H1 (cell line): ENCODE data around the gene SP4. TPM values are rescaled to one million over a fixed set of nuclear protein-coding genes. Genes with fewer than 3 reads are reported as not detected.

Source experiments
- CTCF ChIA-PET: fragments of 300-600 bp; sonication (Branson Sonifier 250); formaldehyde crosslinking; loops from one replicate; lab custom pipeline; 2021; ENCODE audit not compliant: partially characterized antibody; lab: Charles Lee
- POLR2A ChIA-PET: fragments of 300-600 bp; sonication (Branson Sonifier 250); formaldehyde crosslinking; loops from one replicate; lab custom pipeline; 2021; ENCODE audit warnings: inconsistent platforms; ENCODE audit not compliant: partially characterized antibody; lab: Charles Lee
- DNase-seq, 2 experiments: peaks; one replicate each; pipeline versions ENCODE4 v3.0.0 to v3.0.0-alpha.2; 2010 to 2022; ENCODE audit warnings: low spot score in 2 of 2, low read depth in 1 of 2, mixed read lengths in 1 of 2
- FAIRE-seq: peaks from 2 replicates; lab custom pipeline; 2011; peaks lifted over from hg19 to GRCh38; lab: Jason Lieb, UNC
- H2AFZ ChIP-seq: 2 replicates; pipeline ENCODE4 v1.8.1; 2012; ENCODE audit warnings: low read length, inconsistent platforms
- H2AK5ac ChIP-seq: 2 replicates; pipeline ENCODE4 v1.6.1; 2013; ENCODE audit warnings: low read depth, low read length
- H2BK120ac ChIP-seq: replicated peaks from 2 replicates; pipeline ENCODE3; 2013; ENCODE audit warnings: low read depth, low read length, inconsistent platforms
- H2BK12ac ChIP-seq: 2 replicates; pipeline ENCODE4 v1.6.1; 2013; ENCODE audit warnings: low read depth, low read length
- H2BK15ac ChIP-seq: 2 replicates; pipeline ENCODE4 v1.6.1; 2013; ENCODE audit warnings: low read length
- H2BK20ac ChIP-seq: 2 replicates; pipeline ENCODE4 v1.6.1; 2013; ENCODE audit warnings: low read length
- H2BK5ac ChIP-seq: 2 replicates; pipeline ENCODE4 v1.6.1; 2013; ENCODE audit warnings: low read depth, low read length
- H3K14ac ChIP-seq: 2 replicates; pipeline ENCODE4 v1.6.1; 2013; ENCODE audit warnings: inconsistent platforms; ENCODE audit not compliant: insufficient read length
- H3K18ac ChIP-seq: 2 replicates; pipeline ENCODE4 v1.6.1; 2013; ENCODE audit warnings: low read length; ENCODE audit errors: extremely low read depth
- H3K23ac ChIP-seq: 2 replicates; pipeline ENCODE4 v1.6.1; 2013; ENCODE audit warnings: inconsistent platforms; ENCODE audit not compliant: insufficient read length
- H3K23me2 ChIP-seq: 2 replicates; pipeline ENCODE4 v1.6.1; 2013; ENCODE audit warnings: low read depth, low read length
- H3K27ac ChIP-seq: 2 replicates; pipeline ENCODE4 v1.6.1; 2011; ENCODE audit warnings: low read depth, low read length, inconsistent platforms
- H3K27me3 ChIP-seq, 4 experiments: replicated peaks in 1 of 4; 1 replicate in 1 of 4; 2 replicates in 3 of 4; pipeline versions ENCODE4 v1.6.1 to v1.8.1; 2011 to 2013; ENCODE audit warnings: low read length in 3 of 4, mild to moderate bottlenecking in 3 of 4, inconsistent platforms in 2 of 4, mixed read lengths in 2 of 4, moderate library complexity in 1 of 4; ENCODE audit not compliant: control insufficient read depth in 3 of 4, insufficient read depth in 3 of 4; ENCODE audit errors: extremely low read depth in 1 of 4
- H3K36me3 ChIP-seq, 4 experiments: 2 replicates each; pipeline versions ENCODE4 v1.6.1 to v1.8.1; 2011 to 2013; ENCODE audit warnings: mild to moderate bottlenecking in 4 of 4, low read length in 3 of 4, moderate library complexity in 2 of 4, control low read depth in 1 of 4, inconsistent platforms in 1 of 4; ENCODE audit not compliant: insufficient read depth in 4 of 4, control insufficient read depth in 2 of 4
- H3K4ac ChIP-seq: replicated peaks from 2 replicates; pipeline ENCODE3; 2013; ENCODE audit warnings: low read length, low read depth, mixed read lengths, inconsistent platforms; ENCODE audit not compliant: insufficient read length
- H3K4me1 ChIP-seq, 4 experiments: replicated peaks in 1 of 4; 1 replicate in 1 of 4; 2 replicates in 3 of 4; pipeline versions ENCODE4 v1.6.1 to v1.8.1; 2011 to 2013; ENCODE audit warnings: low read length in 3 of 4, inconsistent platforms in 2 of 4, mixed read lengths in 1 of 4; ENCODE audit not compliant: insufficient read depth in 4 of 4, control insufficient read depth in 3 of 4
- H3K4me2 ChIP-seq, 2 experiments: 2 replicates each; pipeline versions ENCODE4 v1.6.1 to v1.8.1; 2011 to 2013; ENCODE audit warnings: low read depth in 2 of 2, low read length in 2 of 2, control low read depth in 1 of 2, inconsistent platforms in 1 of 2, mild to moderate bottlenecking in 1 of 2; ENCODE audit not compliant: insufficient read depth in 1 of 2
- H3K4me3 ChIP-seq, 4 experiments: fragments of 200-600, 300-600 bp in 1 of 4; sonication (generic), shearing (Covaris generic), sonication (Bioruptor Twin) in 1 of 4; 2 replicates each; pipeline versions ENCODE4 v1.5.1 to v1.8.1; 2011 to 2016; ENCODE audit warnings: low read length in 4 of 4, low read depth in 3 of 4, control low read depth in 2 of 4, inconsistent platforms in 2 of 4, mild to moderate bottlenecking in 2 of 4, mixed read lengths in 1 of 4, moderate library complexity in 1 of 4; ENCODE audit not compliant: insufficient read depth in 2 of 4; ENCODE audit errors: extremely low read depth in 1 of 4
- H3K56ac ChIP-seq: replicated peaks from 2 replicates; pipeline ENCODE3; 2013; ENCODE audit warnings: low read depth, mild to moderate bottlenecking, mixed read lengths, low read length, inconsistent platforms; ENCODE audit not compliant: insufficient read length
- H3K79me1 ChIP-seq: 2 replicates; pipeline ENCODE4 v1.6.1; 2013; ENCODE audit warnings: low read depth, low read length, control low read depth
- H3K79me2 ChIP-seq, 2 experiments: 2 replicates each; pipeline versions ENCODE4 v1.6.1 to v1.8.1; 2012 to 2013; ENCODE audit warnings: low read length in 2 of 2, mild to moderate bottlenecking in 2 of 2, inconsistent platforms in 1 of 2; ENCODE audit not compliant: insufficient read depth in 2 of 2, control insufficient read depth in 1 of 2
- H3K9ac ChIP-seq, 4 experiments: replicated peaks in 1 of 4; 1 replicate in 1 of 4; 2 replicates in 3 of 4; pipeline versions ENCODE4 v1.6.1 to v1.8.1; 2011 to 2013; ENCODE audit warnings: low read depth in 3 of 4, low read length in 3 of 4, control low read depth in 2 of 4, mild to moderate bottlenecking in 2 of 4, moderate library complexity in 2 of 4, inconsistent platforms in 1 of 4; ENCODE audit errors: extremely low read depth in 1 of 4
- H3K9me3 ChIP-seq, 2 experiments: 2 replicates each; pipeline versions ENCODE4 v1.6.1 to v1.8.1; 2012 to 2013; ENCODE audit warnings: mild to moderate bottlenecking in 2 of 2, moderate library complexity in 2 of 2, control low read depth in 1 of 2, inconsistent platforms in 1 of 2, low read depth in 1 of 2, low read length in 1 of 2, mixed read lengths in 1 of 2; ENCODE audit not compliant: insufficient read depth in 2 of 2
- H4K20me1 ChIP-seq, 2 experiments: replicated peaks in 1 of 2; 2 replicates each; pipeline versions ENCODE3 to v1.8.1; 2011 to 2013; ENCODE audit warnings: inconsistent platforms in 2 of 2, low read length in 2 of 2, mild to moderate bottlenecking in 1 of 2; ENCODE audit not compliant: insufficient read depth in 2 of 2, control insufficient read depth in 1 of 2
- H4K5ac ChIP-seq: 2 replicates; pipeline ENCODE4 v1.6.1; 2013; ENCODE audit warnings: low read length, low read depth, mixed read lengths, inconsistent platforms; ENCODE audit not compliant: insufficient read length
- H4K8ac ChIP-seq: 2 replicates; pipeline ENCODE4 v1.8.0; 2013; ENCODE audit warnings: mild to moderate bottlenecking, moderate library complexity, low read length, inconsistent platforms; ENCODE audit not compliant: insufficient read depth; ENCODE audit errors: extremely low read depth
- H4K91ac ChIP-seq: replicated peaks from 2 replicates; pipeline ENCODE3; 2013; ENCODE audit warnings: low read length, mixed read lengths, inconsistent platforms; ENCODE audit not compliant: insufficient read length
- BRCA1 ChIP-seq: IDR thresholded peaks from 2 replicates; pipeline ENCODE4 v1.6.1; 2012; ENCODE audit warnings: low read depth, low read length, improper control_type of control experiment
- CREB1 ChIP-seq: IDR thresholded peaks from 2 replicates; pipeline ENCODE4 v1.6.1; 2012; ENCODE audit warnings: inconsistent platforms
- EZH2 ChIP-seq: fragments of 200-600 bp; sonication (generic); IDR thresholded peaks from 2 replicates; pipeline ENCODE4 v1.7.1; 2012; ENCODE audit warnings: low read depth, mild to moderate bottlenecking, moderate library complexity, low read length, inconsistent platforms; ENCODE audit not compliant: severe bottlenecking
- FOSL1 ChIP-seq: IDR thresholded peaks from 2 replicates; pipeline ENCODE4 v1.6.1; 2011; ENCODE audit warnings: mild to moderate bottlenecking, low read depth, low read length, moderate library complexity; ENCODE audit not compliant: insufficient read depth
- PHF8 ChIP-seq: fragments of 200-600 bp; sonication (generic); conservative IDR thresholded peaks from 2 replicates; pipeline ENCODE4 v1.7.1; 2012; ENCODE audit warnings: low read depth, mild to moderate bottlenecking, inconsistent platforms, low read length, moderate library complexity
- RFX5 ChIP-seq: IDR thresholded peaks from 2 replicates; pipeline ENCODE4 v1.6.1; 2011; ENCODE audit warnings: low read depth, low read length, improper control_type of control experiment, borderline replicate concordance
- SIX5 ChIP-seq: IDR thresholded peaks from 2 replicates; pipeline ENCODE4 v1.6.1; 2011; ENCODE audit warnings: mild to moderate bottlenecking, low read depth, low read length
- TBP ChIP-seq: IDR thresholded peaks from 2 replicates; pipeline ENCODE4 v1.6.1; 2011; ENCODE audit warnings: low read depth, low read length, improper control_type of control experiment
- WGBS, 2 experiments: shearing (Covaris generic) in 1 of 2; methylation state at CpG; one replicate each; pipeline versions ENCODE4 v1.1.6 to v1.1.7; 2013 to 2015; ENCODE audit warnings: low lambda C conversion rate in 2 of 2, mixed read lengths in 2 of 2, inconsistent platforms in 1 of 2, low coverage in 1 of 2, missing lambda C conversion rate in 1 of 2; ENCODE audit not compliant: insufficient replicate concordance in 2 of 2, insufficient coverage in 1 of 2, insufficient read length in 1 of 2; ENCODE audit errors: extremely low coverage in 1 of 2, missing lambda C conversion rate in 1 of 2; 5-methylcytosine and 5-hydroxymethylcytosine counted together
- polyA plus RNA-seq, 7 experiments: library from polyadenylated mRNA; depleted of rRNA in 3 of 7; stranded (reverse) in 5 of 7; unstranded in 2 of 7; fragments of >200 nt in 5 of 7; fragments of 200-250 nt in 2 of 7; gene quantifications; 1 replicate in 5 of 7; 2 replicates in 1 of 7; 4 replicates in 1 of 7; pipeline versions ENCODE4 v1.2.1 to v1.2.3, GENCODE V29; 2011 to 2013; ENCODE audit warnings: missing spikeins in 2 of 7, mixed read lengths in 2 of 7
- total RNA-seq: library from RNA; stranded (reverse); fragmentation: NEBNext Ultra II Directional; extraction: Animal tissue kit (Norgen Biotek cat#: 25700); gene quantifications from 2 replicates; pipeline ENCODE4 v1.2.1, GENCODE V29; 2021

The SP4 gene
- total and polyA plus RNA-seq, 2 of the 8 experiments (the other 6 are each of a cell fraction or from before 2014, with no cell fraction given): 10.0 to 24.0 TPM

GRCh38 chr7:21429021-21429420, 1.1 kb downstream of the SP4 start:
- H3K4ac ChIP-seq: no peak overlapping the region
- POLR2A ChIA-PET: interaction anchor here (1.5 to 2.3 kb wide), 2 partner anchors 12 to 138 kb away, joined by 3 to 14 read pairs; no protein-coding TSS in a partner anchor
- H3K9ac ChIP-seq: peak overlapping the region in 2 of 4 experiments; percentile 63 to 68; a peak in 3 of 7 replicates
- H3K56ac ChIP-seq: no peak overlapping the region
- peaks cover 13% of the 10 kb centered on the region for H3K23me2 ChIP-seq
- H3K4me2 ChIP-seq: peak overlapping the region; percentile 59 to 87
- no peak overlapping the region for H3K27ac ChIP-seq
- no peak overlapping the region for H2BK15ac ChIP-seq
- H2BK20ac ChIP-seq: no peak overlapping the region
- no peak overlapping the region for H3K14ac ChIP-seq
- peaks cover 3% of the 10 kb centered on the region; the same call in 1 of the 2 replicates for H3K79me1 ChIP-seq
- H2AFZ ChIP-seq: no peak overlapping the region
- peaks cover 7 to 55% of the 10 kb centered on the region in 2 experiments for H3K79me2 ChIP-seq
- peaks cover 10 to 23% (median 21%) of the 10 kb centered on the region in 4 experiments for H3K4me1 ChIP-seq
- no peak overlapping the region for H2BK12ac ChIP-seq
- H2AK5ac ChIP-seq: no peak overlapping the region
- peaks cover 5 to 24% (median 7%) of the 10 kb centered on the region in 4 experiments; a peak in 7 of 8 replicates for H3K36me3 ChIP-seq
- H2BK5ac ChIP-seq: no peak overlapping the region
- no peak overlapping the region for H4K8ac ChIP-seq
- FAIRE-seq: no peak
- TF ChIP-seq PHF8: no peak
- TF ChIP-seq CREB1: no peak
- TF ChIP-seq SIX5: no peak
- no peak for TF ChIP-seq BRCA1
- TF ChIP-seq FOSL1: no peak
- no peak for TF ChIP-seq EZH2
- no peak for TF ChIP-seq TBP
- TF ChIP-seq RFX5: no peak
- TF ChIP-seq, all 59 proteins: peak for 0
- Histone ChIP-seq H3K9me3 (no peaks in the 10 kb centered on the region), H4K20me1 (peaks cover 0 to 8% of the 10 kb centered on the region in 2 experiments), H3K18ac (no peak overlapping the region), H4K91ac (no peak overlapping the region), H3K4me3 (peak overlapping the region; percentile 78 to 97 (median 83)), H2BK120ac (no peak overlapping the region), H3K23ac (no peak overlapping the region), H4K5ac (no peak overlapping the region), H3K27me3 (no peaks in the 10 kb centered on the region)
- no peak for DNase-seq
- CTCF ChIA-PET: interaction anchor here (1.0 to 2.1 kb wide), 2 partner anchors 172 to 338 kb away, joined by 3 to 6 read pairs; no protein-coding TSS in a partner anchor
- 43% methylated on average over 3 of the region's 3 CpGs; no CpG with 5 or more reads in 1 of the 2 experiments for WGBS, 2 experiments
